WI38 (cell line): ENCODE results near the gene ZNF398.
"Not testable (repeated sequence)": the region's sequence is repeated elsewhere in the genome, so short reads cannot be mapped to it uniquely, and the experiment has no call there.

ENCODE experiments used
- H3K4me3 ChIP-seq: 2 replicates; pipeline ENCODE4 v1.5.1; 2011; ENCODE audit warnings: low read depth, mild to moderate bottlenecking, control low read depth, low read length
- CTCF ChIP-seq: IDR thresholded peaks from 2 replicates; pipeline ENCODE4 v1.5.1; 2012; ENCODE audit warnings: low read depth, mild to moderate bottlenecking, control low read depth, low read length

ZNF398 gene

GRCh38 chr7:149136118-149136517 lies 11.1 kb upstream of the ZNF398 start:
- no peak overlapping the region for H3K4me3 ChIP-seq
- TF ChIP-seq CTCF: no peak

- H3K4me3 ChIP-seq: no peak overlapping the region
- TF ChIP-seq CTCF: no peak
These were observed 6.4 kb upstream of the ZNF398 start for GRCh38 chr7:149140831-149141230.

- TF ChIP-seq CTCF: no peak
- H3K4me3 ChIP-seq: no peak overlapping the region
These were observed 5.4 kb upstream of the ZNF398 start for GRCh38 chr7:149141893-149142292.

GRCh38 chr7:149144436-149144922 lies 2.8 kb upstream of the ZNF398 start:
- not testable (repeated sequence) for H3K4me3 ChIP-seq

- H3K4me3 ChIP-seq: no peak overlapping the region
- no peak for TF ChIP-seq CTCF
These were observed 2.0 kb upstream of the ZNF398 start for GRCh38 chr7:149145031-149145845.

- peak overlapping the region; percentile 84 for H3K4me3 ChIP-seq
- no peak for TF ChIP-seq CTCF
These were observed 750 bp downstream of the ZNF398 start for GRCh38 chr7:149147752-149148653.

GRCh38 chr7:149150981-149151380 lies 3.7 kb downstream of the ZNF398 start:
- no peak overlapping the region for H3K4me3 ChIP-seq
- no peak for TF ChIP-seq CTCF
